ENCODE results near the gene UTS2B. TPM values are rescaled to one million over a fixed set of nuclear protein-coding genes. Genes with fewer than 3 reads are reported as not detected.

The UTS2B gene
- total RNA-seq (2021; ENCODE audit: unreplicated experiment) (0.26 TPM), Bru-seq, nascent RNA (percentile 18 among the genes with signal in this experiment), BruChase-seq, experiment 1, labeled RNA remaining after a 2-hour chase (percentile 11 among the genes with signal in this experiment), BruChase-seq, experiment 2, labeled RNA remaining after a 6-hour chase (percentile 12 among the genes with signal in this experiment)
- polyA plus RNA-seq (2012; ENCODE audit: insufficient read length): not detected
- long read RNA-seq: 0 reads

DNA sequence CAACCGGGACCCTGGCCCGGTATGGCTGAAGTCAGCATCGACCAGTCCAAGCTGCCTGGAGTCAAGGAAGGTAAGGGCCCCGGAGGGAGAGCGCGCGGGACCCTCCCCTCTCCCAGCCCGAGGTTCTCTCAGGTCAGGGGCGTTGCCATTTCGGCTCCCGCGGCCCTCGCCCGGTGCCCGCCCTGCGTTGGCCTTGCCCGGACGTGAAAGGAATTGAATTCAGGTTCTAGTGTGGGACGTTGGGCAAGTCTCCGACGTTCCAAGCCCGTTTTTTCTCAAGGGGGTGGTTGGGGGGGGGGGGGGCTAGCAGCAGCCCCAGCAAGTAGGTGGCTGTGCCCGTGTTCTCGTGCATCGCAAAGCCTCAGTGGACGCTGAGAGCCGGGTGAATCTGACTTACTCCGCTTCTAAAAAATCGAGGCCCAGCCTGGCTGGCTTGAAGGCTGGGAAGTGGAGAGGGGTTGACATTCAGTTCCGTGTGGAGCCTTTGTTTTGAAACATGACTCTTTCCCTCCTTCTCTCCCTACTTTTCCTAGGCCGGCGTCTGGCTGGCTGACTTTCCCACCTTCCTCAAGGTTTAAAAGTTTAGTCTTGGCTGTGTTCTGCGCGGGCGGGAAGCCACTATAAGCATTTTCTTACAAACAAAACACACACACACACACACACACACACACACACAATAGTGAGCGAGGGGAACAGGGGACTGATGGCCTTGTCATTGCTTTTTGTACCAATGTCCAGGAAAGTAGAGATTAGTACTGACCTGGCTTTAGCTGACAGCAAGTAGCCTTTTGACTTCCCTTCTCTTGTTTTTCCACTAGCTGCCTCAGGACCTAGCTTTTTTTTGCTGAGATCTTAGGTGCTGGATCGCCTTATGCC lies at the start of gene UTS2B:
UTS2B (minus strand) TSS at position 873 of the 876 bp plus-strand sequence. CDS start 48,337 bp downstream, outside the sequence.
- POLR2A ChIA-PET: no interaction called here
- H3K27ac ChIP-seq (ENCODE audit: low read length): peak within 1 kb of the TSS; percentile 93
- H3K9me3 ChIP-seq (ENCODE audit: control insufficient read depth, insufficient read depth, low read depth, low read length): no peaks in the 10 kb centered on the region
- H3K27me3 ChIP-seq (ENCODE audit: control insufficient read depth, insufficient read depth, low read length): no peaks in the 10 kb centered on the region
- peak; percentile 66 for ATAC-seq
- intact Hi-C loops (cut with micrococcal nuclease; ENCODE audit: unreplicated experiment): loop anchor here (10.0 kb wide), 1 partner anchor 85 kb away; no protein-coding TSS in a partner anchor
- H3K4me1 ChIP-seq (ENCODE audit: control insufficient read depth, insufficient read depth, low read length): peaks cover 42% of the 10 kb centered on the region
- H3K36me3 ChIP-seq (ENCODE audit: control insufficient read depth, insufficient read depth, low read length): no peaks in the 10 kb centered on the region
- no TSS peak for BruUV-seq (replicated peaks)
- CTCF ChIA-PET: no interaction called here
- TF ChIP-seq TCF7L2 (IDR thresholded peaks at IDR 0.05; ENCODE audit: low read depth, low read length) (no peak), REST (IDR thresholded peaks at IDR 0.05; ENCODE audit: insufficient read depth in 1 of 2, low read depth in 2 of 2, low read length in 1 of 2) (no peak), SIN3A (IDR thresholded peaks at IDR 0.05; ENCODE audit: borderline replicate concordance, insufficient read depth, low read depth, low read length) (no peak), POLR2AphosphoS5 (IDR thresholded peaks at IDR 0.05; ENCODE audit: low read depth, low read length) (no peak)
- TF ChIP-seq, protein P1, sequence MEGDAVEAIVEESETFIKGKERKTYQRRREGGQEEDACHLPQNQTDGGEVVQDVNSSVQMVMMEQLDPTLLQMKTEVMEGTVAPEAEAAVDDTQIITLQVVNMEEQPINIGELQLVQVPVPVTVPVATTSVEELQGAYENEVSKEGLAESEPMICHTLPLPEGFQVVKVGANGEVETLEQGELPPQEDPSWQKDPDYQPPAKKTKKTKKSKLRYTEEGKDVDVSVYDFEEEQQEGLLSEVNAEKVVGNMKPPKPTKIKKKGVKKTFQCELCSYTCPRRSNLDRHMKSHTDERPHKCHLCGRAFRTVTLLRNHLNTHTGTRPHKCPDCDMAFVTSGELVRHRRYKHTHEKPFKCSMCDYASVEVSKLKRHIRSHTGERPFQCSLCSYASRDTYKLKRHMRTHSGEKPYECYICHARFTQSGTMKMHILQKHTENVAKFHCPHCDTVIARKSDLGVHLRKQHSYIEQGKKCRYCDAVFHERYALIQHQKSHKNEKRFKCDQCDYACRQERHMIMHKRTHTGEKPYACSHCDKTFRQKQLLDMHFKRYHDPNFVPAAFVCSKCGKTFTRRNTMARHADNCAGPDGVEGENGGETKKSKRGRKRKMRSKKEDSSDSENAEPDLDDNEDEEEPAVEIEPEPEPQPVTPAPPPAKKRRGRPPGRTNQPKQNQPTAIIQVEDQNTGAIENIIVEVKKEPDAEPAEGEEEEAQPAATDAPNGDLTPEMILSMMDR (IDR thresholded peaks at IDR 0.05): no peak
- in situ Hi-C loops (cut with HindIII; ENCODE audit: low pct_unique_long_range_greater_than_20kb, low sequenced_read_pairs): no loop called here
- no peak for DNase-seq (ENCODE audit: low read depth, low spot score)
- H3K4me3 ChIP-seq (ENCODE audit: low read depth in 2 of 2, low read length in 2 of 2): peak within 1 kb of the TSS; percentile 71 to 81

DNA sequence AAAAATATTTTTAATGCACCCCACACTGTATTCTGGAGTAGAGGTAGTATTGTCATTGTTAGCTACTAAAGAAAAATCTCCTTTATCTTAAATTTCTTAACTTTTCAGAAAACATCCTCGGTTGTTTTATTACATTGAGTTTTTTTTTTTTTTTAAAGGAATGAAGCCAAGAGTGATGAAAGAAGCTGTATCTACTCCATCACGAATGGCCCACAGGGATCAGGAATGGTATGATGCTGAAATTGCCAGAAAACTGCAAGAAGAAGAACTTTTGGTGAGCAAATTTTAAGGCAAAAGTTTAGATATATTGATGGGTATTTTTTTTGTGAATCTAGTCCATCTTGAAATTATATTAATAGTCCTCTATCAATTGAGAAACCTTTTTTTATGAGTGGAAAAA lies 49.7 kb upstream of the UTS2B start:
- intact Hi-C loops (cut with micrococcal nuclease; ENCODE audit: unreplicated experiment) (no loop called here), in situ Hi-C loops (cut with HindIII; ENCODE audit: low pct_unique_long_range_greater_than_20kb, low sequenced_read_pairs) (no loop called here)
- Histone ChIP-seq H3K9me3 (ENCODE audit: control insufficient read depth, insufficient read depth, low read depth, low read length) (no peaks in the 10 kb centered on the region), H3K4me3 (ENCODE audit: low read depth in 2 of 2, low read length in 2 of 2) (no peak overlapping the region), H3K36me3 (ENCODE audit: control insufficient read depth, insufficient read depth, low read length) (peaks cover 32% of the 10 kb centered on the region), H3K27me3 (ENCODE audit: control insufficient read depth, insufficient read depth, low read length) (no peaks in the 10 kb centered on the region), H3K4me1 (ENCODE audit: control insufficient read depth, insufficient read depth, low read length) (peaks cover 31% of the 10 kb centered on the region), H3K27ac (ENCODE audit: low read length) (no peak overlapping the region)
- BruUV-seq (replicated peaks): no TSS peak
- no peak for ATAC-seq
- TF ChIP-seq POLR2AphosphoS5 (IDR thresholded peaks at IDR 0.05; ENCODE audit: low read depth, low read length) (no peak), SIN3A (IDR thresholded peaks at IDR 0.05; ENCODE audit: borderline replicate concordance, insufficient read depth, low read depth, low read length) (no peak), REST (IDR thresholded peaks at IDR 0.05; ENCODE audit: insufficient read depth in 1 of 2, low read depth in 2 of 2, low read length in 1 of 2) (no peak), TCF7L2 (IDR thresholded peaks at IDR 0.05; ENCODE audit: low read depth, low read length) (no peak)
- TF ChIP-seq, protein P1 (IDR thresholded peaks at IDR 0.05): no peak
- CTCF ChIA-PET: interaction anchor here (0.6 kb wide), 1 partner anchor 538 kb away, joined by 3 read pairs; no protein-coding TSS in a partner anchor
- no peak for DNase-seq (ENCODE audit: low read depth, low spot score)
- POLR2A ChIA-PET: no interaction called here
